ENCODE data around the gene GMPPA. TPM values are rescaled to one million over a fixed set of nuclear protein-coding genes. Genes with fewer than 3 reads are reported as not detected.

Gene GMPPA
- total and polyA plus RNA-seq, 8 donors, result 16.5 to 185 (median 32.5) TPM

GRCh38 chr2:219545295-219545942 is 46.7 kb downstream of the GMPPA start:
- DNase-seq, result no peak
- no peak for TF ChIP-seq CTCF (IDR thresholded peaks at IDR 0.05)
- TF ChIP-seq POLR2A (IDR thresholded peaks at IDR 0.05), result no peak
- TF ChIP-seq EP300 (IDR thresholded peaks at IDR 0.05), result no peak
- no peak for TF ChIP-seq POLR2AphosphoS5 (IDR thresholded peaks at IDR 0.05)
- Histone ChIP-seq H3K27me3 (peaks cover 0 to 30% (median 0%) of the 10 kb centered on the region in 3 donors), H3K9me3 (no peaks in the 10 kb centered on the region), H3K27ac (no peak overlapping the region), H3K4me3 (no peak overlapping the region), H3K4me1 (peaks cover 26 to 36% (median 33%) of the 10 kb centered on the region in 4 donors), H3K36me3 (peaks cover 8 to 24% (median 12%) of the 10 kb centered on the region in 4 donors)
- WGBS, 5 donors, result 81 to 98% (median 95%) methylated on average over 3 of the region's 3 CpGs
- intact Hi-C loops (cut with DNase I; ENCODE audit: low total_unique reads), result no loop called here

- Histone ChIP-seq H3K4me1 (peaks cover 26 to 37% (median 33%) of the 10 kb centered on the region in 4 donors), H3K27ac (no peak overlapping the region), H3K36me3 (peaks cover 3 to 18% (median 7%) of the 10 kb centered on the region in 4 donors), H3K9me3 (no peaks in the 10 kb centered on the region), H3K4me3 (no peak overlapping the region), H3K27me3 (peaks cover 0 to 34% (median 5%) of the 10 kb centered on the region in 3 donors)
- TF ChIP-seq CTCF (IDR thresholded peaks at IDR 0.05), result no peak
- no peak for TF ChIP-seq POLR2AphosphoS5 (IDR thresholded peaks at IDR 0.05)
- no peak for TF ChIP-seq EP300 (IDR thresholded peaks at IDR 0.05)
- TF ChIP-seq POLR2A (IDR thresholded peaks at IDR 0.05), result no peak
- 66 to 74% (median 68%) methylated on average over 4 of the region's 4 CpGs for WGBS, 5 donors
- intact Hi-C loops (cut with DNase I; ENCODE audit: low total_unique reads), result no loop called here
- no peak for DNase-seq
Measured at GRCh38 chr2:219545943-219546352, 47.3 kb downstream of the GMPPA start.

GRCh38 chr2:219547621-219548020 is 48.9 kb downstream of the GMPPA start:
- Histone ChIP-seq H3K27ac (no peak overlapping the region), H3K4me1 (peaks cover 21 to 37% (median 32%) of the 10 kb centered on the region in 4 donors), H3K9me3 (no peaks in the 10 kb centered on the region), H3K4me3 (no peak overlapping the region), H3K36me3 (peaks cover 0 to 12% (median 2%) of the 10 kb centered on the region in 4 donors), H3K27me3 (peaks cover 0 to 41% (median 19%) of the 10 kb centered on the region in 3 donors)
- TF ChIP-seq POLR2AphosphoS5 (IDR thresholded peaks at IDR 0.05) (no peak), CTCF (IDR thresholded peaks at IDR 0.05) (no peak)
- intact Hi-C loops (cut with DNase I; ENCODE audit: low total_unique reads), result no loop called here
- 91 to 97% (median 96%) methylated on average over 16 to 26 of the region's 26 CpGs for WGBS, 5 donors
- no peak for DNase-seq

- Histone ChIP-seq H3K4me1 (peaks cover 24 to 37% (median 33%) of the 10 kb centered on the region in 4 donors), H3K27ac (no peak overlapping the region), H3K27me3 (peaks cover 0 to 46% (median 27%) of the 10 kb centered on the region in 3 donors), H3K9me3 (no peaks in the 10 kb centered on the region), H3K4me3 (no peak overlapping the region), H3K36me3 (peaks cover 0 to 12% (median 2%) of the 10 kb centered on the region in 4 donors)
- no peak for DNase-seq
- TF ChIP-seq EP300 (IDR thresholded peaks at IDR 0.05) (no peak), POLR2AphosphoS5 (IDR thresholded peaks at IDR 0.05) (no peak), CTCF (IDR thresholded peaks at IDR 0.05) (no peak), POLR2A (IDR thresholded peaks at IDR 0.05) (no peak)
- WGBS, 5 donors, result 92 to 98% (median 95%) methylated on average over 15 to 18 of the region's 18 CpGs
- intact Hi-C loops (cut with DNase I; ENCODE audit: low total_unique reads), result no loop called here
Measured at GRCh38 chr2:219548990-219549389, 50.3 kb downstream of the GMPPA start.

Data from stomach (tissue), 9 donors.